Keratinocyte (primary cell): ENCODE measurements around the gene CTNNA3. TPM values are rescaled to one million over a fixed set of nuclear protein-coding genes. Genes with fewer than 3 reads are reported as not detected.

Experiments used
- DNase-seq: peaks from one replicate; pipeline ENCODE4 v3.0.0-alpha.2; 2011; ENCODE audit warnings: low read depth, missing footprints, low spot score
- FAIRE-seq: peaks from 2 replicates; lab custom pipeline; 2011; peaks lifted over from hg19 to GRCh38; lab: Jason Lieb, UNC
- H2AFZ ChIP-seq: 2 replicates; pipeline ENCODE4 v1.6.0; 2012; ENCODE audit warnings: low read length, control low read depth, inconsistent platforms; ENCODE audit not compliant: control insufficient read depth
- H3K27ac ChIP-seq: 2 replicates; pipeline ENCODE4 v1.5.1; 2011; ENCODE audit warnings: low read length; ENCODE audit not compliant: control insufficient read depth, insufficient read depth
- H3K27me3 ChIP-seq: 3 replicates; pipeline ENCODE4 v1.6.0; 2011; ENCODE audit warnings: low read length; ENCODE audit not compliant: control insufficient read depth, insufficient read depth; ENCODE audit errors: extremely low read depth
- H3K36me3 ChIP-seq, 2 experiments: 2 replicates in 1 of 2; 3 replicates in 1 of 2; pipeline ENCODE4 v1.5.1; 2011; ENCODE audit warnings: low read length in 2 of 2, mild to moderate bottlenecking in 1 of 2; ENCODE audit not compliant: control insufficient read depth in 2 of 2, insufficient read depth in 2 of 2; ENCODE audit errors: extremely low read depth in 1 of 2
- H3K4me1 ChIP-seq: 3 replicates; pipeline ENCODE4 v1.5.1; 2011; ENCODE audit warnings: low read length; ENCODE audit not compliant: control insufficient read depth, insufficient read depth; ENCODE audit errors: extremely low read depth
- H3K4me2 ChIP-seq: 3 replicates; pipeline ENCODE4 v1.6.0; 2011; ENCODE audit warnings: low read depth, low read length; ENCODE audit not compliant: control insufficient read depth, insufficient read depth; ENCODE audit errors: extremely low read depth
- H3K4me3 ChIP-seq, 3 experiments: fragments of 200-600 bp in 1 of 3; sonication (generic) in 1 of 3; 2 replicates in 2 of 3; 3 replicates in 1 of 3; pipeline ENCODE4 v1.5.1; 2011 to 2016; ENCODE audit warnings: low read length in 3 of 3, mild to moderate bottlenecking in 3 of 3, control low read depth in 2 of 3, inconsistent platforms in 1 of 3, low read depth in 1 of 3, mixed read lengths in 1 of 3, mixed run types in 1 of 3, moderate library complexity in 1 of 3; ENCODE audit not compliant: control insufficient read depth in 2 of 3, insufficient read depth in 2 of 3; ENCODE audit errors: extremely low read depth in 1 of 3
- H3K79me2 ChIP-seq: 2 replicates; pipeline ENCODE4 v1.6.0; 2012; ENCODE audit warnings: low read length; ENCODE audit not compliant: control insufficient read depth, insufficient read depth
- H3K9ac ChIP-seq: 3 replicates; pipeline ENCODE4 v1.6.0; 2011; ENCODE audit warnings: low read length; ENCODE audit not compliant: control insufficient read depth, insufficient read depth; ENCODE audit errors: extremely low read depth
- H3K9me1 ChIP-seq: 3 replicates; pipeline ENCODE4 v1.6.0; 2011; ENCODE audit warnings: low read length; ENCODE audit not compliant: control insufficient read depth, insufficient read depth; ENCODE audit errors: extremely low read depth
- H3K9me3 ChIP-seq: 2 replicates; pipeline ENCODE4 v1.5.1; 2012; ENCODE audit warnings: low read depth, low read length; ENCODE audit not compliant: control insufficient read depth
- H4K20me1 ChIP-seq: 3 replicates; pipeline ENCODE4 v1.6.0; 2011; ENCODE audit warnings: low read length; ENCODE audit not compliant: control insufficient read depth, insufficient read depth; ENCODE audit errors: extremely low read depth
- EZH2 ChIP-seq: IDR thresholded peaks from one replicate; pipeline ENCODE4 v1.6.1; 2012; ENCODE audit warnings: inconsistent platforms, mild to moderate bottlenecking, low read length, moderate library complexity
- dilution Hi-C: fragments of 300-500 bp; cut with MboI; formaldehyde crosslinking; loops from one replicate; pipeline ENCODE4 v1.7.0; 2020; ENCODE audit warnings: low sequenced_read_pairs; ENCODE audit not compliant: extremely low pct_ligation_motif_present
- polyA plus RNA-seq, 5 experiments: library from polyadenylated mRNA; depleted of rRNA in 3 of 5; stranded (reverse) in 3 of 5; stranded (forward) in 1 of 5; unstranded in 1 of 5; fragments of >200 nt; gene quantifications; 1 replicate in 1 of 5; 2 replicates in 3 of 5; 3 replicates in 1 of 5; pipeline versions ENCODE4 v1.2.1 to v1.2.3, GENCODE V29; 2011 to 2012; ENCODE audit warnings: missing spikeins in 2 of 5, low read depth in 1 of 5, low replicate concordance in 1 of 5
- TF ChIP-seq, protein P1 (sequence below), 3 experiments: IDR thresholded peaks in 1 of 3; conservative IDR thresholded peaks in 1 of 3; optimal IDR thresholded peaks in 1 of 3; 2 replicates in 2 of 3; 3 replicates in 1 of 3; pipeline versions ENCODE3 to v1.5.1; 2011; ENCODE audit warnings: low read length in 3 of 3, mild to moderate bottlenecking in 3 of 3, moderate library complexity in 2 of 3, control low read depth in 1 of 3, inconsistent platforms in 1 of 3; ENCODE audit not compliant: insufficient read depth in 2 of 3; ENCODE audit errors: extremely low read depth in 1 of 3

The CTNNA3 gene
- polyA plus RNA-seq, 1 donor (not counting 4 experiments of a cell fraction or from before 2014, with no cell fraction given) = 0.01 TPM

DNA sequence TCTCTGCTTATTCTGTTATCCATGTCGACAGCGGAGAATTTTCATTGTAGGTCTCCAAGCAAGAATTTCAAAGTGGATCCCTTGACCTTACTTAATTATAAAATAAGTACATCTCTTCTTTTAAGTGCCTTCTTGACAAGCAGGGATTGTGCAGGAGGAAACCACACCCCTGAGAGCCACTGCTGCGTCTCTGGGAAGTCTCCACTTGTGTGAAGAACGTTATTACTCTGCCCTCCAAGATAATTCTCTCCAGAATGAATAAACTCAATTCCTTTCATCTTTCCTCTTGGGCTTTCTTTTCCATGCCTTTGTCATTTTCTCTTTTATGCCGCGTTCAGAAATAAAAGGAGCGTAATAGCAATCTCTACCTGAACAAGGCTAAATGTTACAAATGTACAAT is 1801.0 kb downstream of the CTNNA3 start:
- FAIRE-seq (no peak), DNase-seq (no peak)
- Histone ChIP-seq H3K9me1 (no peaks in the 10 kb centered on the region), H3K9ac (no peak overlapping the region), H3K4me3 (no peak overlapping the region), H3K4me2 (no peak overlapping the region), H3K27ac (no peak overlapping the region), H3K9me3 (no peaks in the 10 kb centered on the region), H3K36me3 (no peaks in the 10 kb centered on the region), H3K79me2 (no peaks in the 10 kb centered on the region), H3K4me1 (no peaks in the 10 kb centered on the region), H4K20me1 (no peaks in the 10 kb centered on the region), H3K27me3 (no peaks in the 10 kb centered on the region), H2AFZ (no peak overlapping the region)
- TF ChIP-seq, protein P1, sequence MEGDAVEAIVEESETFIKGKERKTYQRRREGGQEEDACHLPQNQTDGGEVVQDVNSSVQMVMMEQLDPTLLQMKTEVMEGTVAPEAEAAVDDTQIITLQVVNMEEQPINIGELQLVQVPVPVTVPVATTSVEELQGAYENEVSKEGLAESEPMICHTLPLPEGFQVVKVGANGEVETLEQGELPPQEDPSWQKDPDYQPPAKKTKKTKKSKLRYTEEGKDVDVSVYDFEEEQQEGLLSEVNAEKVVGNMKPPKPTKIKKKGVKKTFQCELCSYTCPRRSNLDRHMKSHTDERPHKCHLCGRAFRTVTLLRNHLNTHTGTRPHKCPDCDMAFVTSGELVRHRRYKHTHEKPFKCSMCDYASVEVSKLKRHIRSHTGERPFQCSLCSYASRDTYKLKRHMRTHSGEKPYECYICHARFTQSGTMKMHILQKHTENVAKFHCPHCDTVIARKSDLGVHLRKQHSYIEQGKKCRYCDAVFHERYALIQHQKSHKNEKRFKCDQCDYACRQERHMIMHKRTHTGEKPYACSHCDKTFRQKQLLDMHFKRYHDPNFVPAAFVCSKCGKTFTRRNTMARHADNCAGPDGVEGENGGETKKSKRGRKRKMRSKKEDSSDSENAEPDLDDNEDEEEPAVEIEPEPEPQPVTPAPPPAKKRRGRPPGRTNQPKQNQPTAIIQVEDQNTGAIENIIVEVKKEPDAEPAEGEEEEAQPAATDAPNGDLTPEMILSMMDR (optimal IDR thresholded peaks at IDR 0.05 in 1 of 3, IDR thresholded peaks at IDR 0.05 in 1 of 3, conservative IDR thresholded peaks at IDR 0.05 in 1 of 3; ENCODE audit: extremely low read depth in 1 of 3, insufficient read depth in 2 of 3, low read length in 3 of 3) = no peak
- no peak for TF ChIP-seq EZH2
- dilution Hi-C loops = no loop called here

DNA sequence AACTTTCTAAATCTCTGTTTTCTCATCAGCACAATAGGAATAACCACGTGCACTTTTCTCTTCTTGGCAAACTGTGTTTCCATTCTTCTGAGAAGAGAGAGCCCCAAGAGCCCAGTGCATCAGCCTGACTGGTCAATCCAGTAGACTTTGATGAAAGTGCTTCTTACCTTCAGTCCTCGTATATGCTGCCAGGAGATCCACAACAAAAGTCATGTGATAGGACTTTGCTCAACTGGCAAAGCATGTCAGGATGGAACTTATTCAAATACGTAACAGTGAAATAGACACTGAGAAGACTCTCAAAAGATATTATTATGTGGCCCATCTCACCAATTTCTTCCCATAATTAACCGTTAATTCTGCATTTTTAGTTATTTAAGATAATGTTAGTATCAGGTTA is 1801.6 kb downstream of the CTNNA3 start:
- H4K20me1 ChIP-seq = no peaks in the 10 kb centered on the region
- no peaks in the 10 kb centered on the region for H3K9me3 ChIP-seq
- H3K36me3 ChIP-seq = no peaks in the 10 kb centered on the region
- DNase-seq (no peak), FAIRE-seq (no peak)
- H3K79me2 ChIP-seq = no peaks in the 10 kb centered on the region
- no peak overlapping the region for H3K4me2 ChIP-seq
- no peaks in the 10 kb centered on the region for H3K4me1 ChIP-seq
- no peaks in the 10 kb centered on the region for H3K27me3 ChIP-seq
- dilution Hi-C loops = no loop called here
- no peak overlapping the region for H2AFZ ChIP-seq
- H3K4me3 ChIP-seq = no peak overlapping the region
- no peak overlapping the region for H3K27ac ChIP-seq
- TF ChIP-seq, protein P1 (optimal IDR thresholded peaks at IDR 0.05 in 1 of 3, IDR thresholded peaks at IDR 0.05 in 1 of 3, conservative IDR thresholded peaks at IDR 0.05 in 1 of 3; ENCODE audit: extremely low read depth in 1 of 3, insufficient read depth in 2 of 3, low read length in 3 of 3) = no peak
- no peak for TF ChIP-seq EZH2
- no peaks in the 10 kb centered on the region for H3K9me1 ChIP-seq
- no peak overlapping the region for H3K9ac ChIP-seq
